HK-2 (cell line): ENCODE results near the gene PBX1.

ENCODE experiments used
- DNase-seq: peaks from one replicate; pipeline ENCODE4 v3.0.0-alpha.2; 2018; ENCODE audit not compliant: unreplicated experiment

The PBX1 gene

DNA sequence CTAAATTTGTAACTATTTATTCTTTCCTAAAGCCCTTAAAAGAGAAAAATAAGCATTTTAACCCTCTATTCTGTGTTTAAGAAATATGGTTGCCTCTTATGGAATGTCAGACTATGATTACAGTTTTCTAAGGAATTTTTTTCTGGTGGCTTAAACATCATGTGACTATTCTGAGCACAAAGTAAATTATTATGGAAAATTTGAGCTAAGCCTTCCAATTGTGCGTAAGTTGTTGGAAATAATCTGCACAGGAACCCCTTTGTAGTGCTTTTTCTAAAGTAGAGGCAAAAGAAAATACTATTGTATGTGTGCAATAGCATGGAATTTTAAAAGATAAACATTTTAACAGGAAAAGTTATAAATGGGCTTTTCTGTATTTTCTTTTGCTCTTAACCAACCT is 254.8 kb downstream of the PBX1 start:
- no peak for DNase-seq

- no peak for DNase-seq
These were observed 262.7 kb downstream of the PBX1 start for GRCh38 chr1:164821648-164822047.

DNA sequence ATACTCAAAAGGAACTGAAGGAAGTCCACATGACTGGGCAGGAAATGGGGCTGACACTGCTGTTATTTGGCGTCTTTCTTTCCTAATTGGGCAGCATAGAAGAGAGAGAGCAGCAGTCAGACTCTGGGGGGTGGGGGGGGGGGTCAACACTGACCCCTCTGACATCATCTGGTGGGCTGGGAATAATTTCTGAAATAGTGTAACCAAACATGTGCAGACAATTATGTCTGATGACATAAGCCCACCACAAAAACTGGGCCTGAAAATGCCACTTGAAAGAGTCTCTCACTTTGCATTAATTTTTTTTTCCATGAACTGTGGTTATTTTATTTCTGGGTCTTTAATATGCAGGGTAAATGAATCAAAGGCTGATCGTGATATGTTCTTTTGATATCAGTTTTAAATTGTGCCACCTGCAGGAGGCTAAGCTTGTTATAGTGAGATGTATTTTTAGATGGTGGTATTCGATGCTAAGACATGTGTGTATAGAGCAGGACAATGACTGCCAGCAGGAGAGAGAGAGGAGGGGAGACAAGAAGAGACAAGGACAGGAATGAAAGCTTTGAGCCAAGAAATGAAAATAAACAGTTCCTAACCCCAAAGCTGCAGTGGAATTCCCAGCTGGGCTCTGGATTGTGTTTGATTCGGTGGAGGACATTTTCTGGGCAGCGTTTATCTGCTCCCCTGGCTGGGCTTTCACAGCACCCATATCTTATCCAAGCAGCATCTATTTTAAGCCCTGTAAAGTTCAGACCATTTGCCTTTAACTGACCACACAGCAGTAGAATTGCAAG is 264.7 kb downstream of the PBX1 start:
- DNase-seq: no peak

GRCh38 chr1:164824542-164824941 is 265.6 kb downstream of the PBX1 start:
- no peak for DNase-seq

- no peak for DNase-seq
These were observed 271.6 kb downstream of the PBX1 start for GRCh38 chr1:164830628-164831027.

- no peak for DNase-seq
These were observed 275.7 kb downstream of the PBX1 start for GRCh38 chr1:164834641-164835040.

DNA sequence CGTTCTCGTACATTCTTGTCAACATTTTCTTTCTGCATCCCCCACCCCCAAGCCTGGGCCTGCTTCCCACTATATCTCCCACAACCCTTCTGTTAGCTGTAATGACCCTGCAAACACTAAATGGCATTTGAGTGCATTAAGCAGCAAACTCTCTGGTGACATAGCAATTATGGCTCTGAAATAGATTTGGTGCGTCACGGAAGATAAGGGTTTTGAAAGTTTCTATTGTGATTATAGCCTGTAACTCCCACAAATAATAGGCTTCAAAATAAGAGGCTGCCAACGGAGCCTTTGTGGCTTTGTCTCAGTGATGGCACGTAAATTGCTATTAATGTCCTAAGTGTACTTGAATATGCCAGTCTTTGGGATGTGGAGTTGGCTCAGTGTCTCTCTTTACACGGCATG is 277.6 kb downstream of the PBX1 start:
- DNase-seq: no peak

GRCh38 chr1:164838786-164839185 is 279.8 kb downstream of the PBX1 start:
- no peak for DNase-seq

DNA sequence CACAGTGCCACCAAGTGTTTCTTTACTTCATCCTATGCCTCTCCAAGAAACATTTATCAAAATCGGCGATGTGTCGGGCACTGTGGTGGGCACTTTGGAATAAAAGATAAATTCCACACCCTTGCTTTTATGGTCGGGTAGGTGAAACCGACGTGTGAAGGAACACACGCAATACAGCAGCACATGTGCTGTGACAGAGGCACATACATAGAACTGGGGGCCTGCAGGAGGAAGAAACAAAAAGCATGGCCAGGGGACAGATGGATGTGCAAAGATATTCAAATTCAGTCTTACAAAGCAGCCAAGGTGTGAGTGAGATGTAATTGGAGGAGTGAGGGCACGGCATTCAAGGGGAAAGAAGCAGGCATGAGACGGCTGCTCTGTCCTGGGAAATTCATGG is 282.0 kb downstream of the PBX1 start:
- no peak for DNase-seq

DNA sequence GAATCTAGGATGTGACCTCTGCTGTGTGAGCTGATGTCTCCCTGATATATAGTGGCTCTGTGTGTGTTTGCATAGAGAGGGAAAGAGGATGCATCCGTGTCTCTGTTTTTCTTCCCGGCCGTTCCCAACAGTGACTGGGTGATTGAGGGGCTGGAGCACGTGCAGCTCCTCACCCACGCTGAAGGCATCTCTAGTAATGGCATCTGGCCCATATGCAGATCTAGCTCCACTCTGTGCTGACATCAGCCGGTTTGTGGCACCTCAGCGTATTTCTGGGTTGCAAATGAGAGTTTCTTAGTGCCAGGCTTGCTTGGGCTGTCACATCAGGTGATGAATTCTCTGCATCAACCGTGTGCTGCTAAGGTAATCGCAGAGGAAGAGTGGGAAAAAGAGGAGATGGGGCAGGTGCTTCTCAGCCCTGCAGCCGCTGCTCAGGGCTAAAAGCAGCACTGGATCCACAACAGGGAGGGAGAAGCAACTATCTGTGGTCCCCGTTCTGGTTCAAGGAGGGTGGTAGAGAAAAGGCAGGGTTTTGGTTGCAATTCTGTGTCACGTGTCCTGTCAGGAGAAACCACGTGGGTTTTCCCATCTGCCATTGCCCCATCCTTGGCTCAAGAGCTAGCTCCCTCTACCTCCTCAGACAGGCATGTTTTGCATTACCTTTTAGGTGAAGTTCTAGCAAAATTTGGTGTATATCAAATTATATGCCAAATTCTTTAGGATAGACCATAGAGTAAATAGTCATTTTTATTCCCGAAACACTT is 282.9 kb downstream of the PBX1 start:
- DNase-seq: no peak

DNA sequence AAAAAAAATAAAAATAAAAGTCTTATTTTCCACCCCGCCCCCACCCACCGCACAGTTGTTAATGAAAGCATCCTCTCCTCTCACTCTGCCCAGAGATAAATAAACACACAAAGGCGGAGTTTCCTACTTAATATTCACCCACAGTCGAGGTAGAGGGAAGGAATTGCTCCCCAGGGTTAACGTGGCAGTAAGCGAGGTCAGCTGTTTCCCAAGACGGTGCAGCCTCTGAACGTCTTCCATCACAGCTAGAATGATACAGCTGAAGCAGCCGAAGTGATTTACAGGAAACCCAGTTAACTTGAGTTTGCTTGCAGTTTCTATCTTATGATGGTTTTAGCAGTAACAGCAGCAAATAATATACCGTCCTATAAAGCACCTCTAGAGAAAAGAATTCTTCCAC is 283.9 kb downstream of the PBX1 start:
- no peak for DNase-seq

- no peak for DNase-seq
These were observed 284.9 kb downstream of the PBX1 start for GRCh38 chr1:164843743-164844500.

- DNase-seq: no peak
These were observed 288.0 kb downstream of the PBX1 start for GRCh38 chr1:164846731-164847691.

GRCh38 chr1:164853146-164853545 is 294.2 kb downstream of the PBX1 start:
- DNase-seq: no peak

GRCh38 chr1:164855716-164856329 is 296.8 kb downstream of the PBX1 start:
- DNase-seq: no peak

DNA sequence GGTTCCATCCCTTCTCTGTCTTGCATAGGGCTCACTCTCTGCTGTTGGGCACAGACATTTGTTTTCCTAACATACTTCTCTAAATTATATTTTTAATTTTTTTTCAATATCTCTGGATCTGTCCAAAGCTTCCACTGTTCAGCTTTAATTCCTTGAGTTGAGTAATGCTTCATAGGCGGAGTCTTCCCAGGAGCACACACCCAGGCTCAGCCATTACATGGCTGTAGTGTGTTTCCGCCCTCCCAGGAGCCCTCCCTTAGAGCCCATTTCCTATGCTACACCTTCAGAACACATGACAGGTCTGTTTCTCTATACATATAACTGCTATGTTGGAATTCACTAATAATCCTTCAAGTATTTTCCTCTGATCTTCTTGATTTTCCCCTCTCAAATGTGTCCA is 297.4 kb downstream of the PBX1 start:
- no peak for DNase-seq

GRCh38 chr1:164857439-164857838 is 298.5 kb downstream of the PBX1 start:
- DNase-seq: no peak

DNA sequence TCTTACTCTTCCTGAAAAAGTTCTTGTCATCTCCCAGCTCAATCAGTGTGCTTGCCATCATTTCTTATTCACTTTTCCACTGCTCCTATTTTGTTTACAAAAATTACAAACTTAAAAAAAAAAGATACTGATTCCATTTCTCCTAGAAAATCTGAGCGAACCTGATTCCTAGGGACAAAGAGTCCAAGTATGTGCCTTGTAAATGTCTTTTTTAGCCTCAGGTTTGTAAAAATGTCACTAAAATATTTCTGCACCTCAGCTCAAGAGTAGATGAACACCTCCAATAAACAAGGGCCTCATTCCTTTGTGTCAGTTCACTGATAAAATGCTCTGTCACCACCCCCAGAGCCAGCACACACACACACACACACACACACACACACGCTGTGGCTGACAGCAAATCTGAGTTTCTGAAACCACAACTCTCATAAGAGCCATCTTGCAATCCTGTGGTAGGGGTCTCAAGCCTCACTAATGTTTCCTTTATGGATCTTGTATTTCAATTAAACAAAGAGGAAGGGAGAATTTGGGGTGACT is 299.2 kb downstream of the PBX1 start:
- DNase-seq: no peak

- no peak for DNase-seq
These were observed 302.6 kb downstream of the PBX1 start for GRCh38 chr1:164861632-164862031.

GRCh38 chr1:164863056-164863455 is 304.1 kb downstream of the PBX1 start:
- no peak for DNase-seq

- DNase-seq: no peak
These were observed 305.2 kb downstream of the PBX1 start for GRCh38 chr1:164864161-164864560.
